ENCODE results near the gene IPPK. TPM values are rescaled to one million over a fixed set of nuclear protein-coding genes. Genes with fewer than 3 reads are reported as not detected.

The IPPK gene
- total RNA-seq, 4 donors from 2014 or later: 49.2 to 71.5 (median 54.4) TPM

GRCh38 chr9:92607088-92607487, 62.8 kb downstream of the IPPK start:
- intact Hi-C loops (cut with DNase I; ENCODE audit: low total_unique reads): no loop called here
- 11 to 12% methylated on average over 2 of the region's 2 CpGs for WGBS, 2 donors

GRCh38 chr9:92605224-92605623, 64.7 kb downstream of the IPPK start:
- WGBS, 2 donors: 71 to 75% methylated on average over 5 of the region's 5 CpGs
- intact Hi-C loops (cut with DNase I; ENCODE audit: low total_unique reads): no loop called here
- no peak overlapping the region for H3K4me3 ChIP-seq (ENCODE audit: low read depth, poor library complexity, severe bottlenecking)
- DNase-seq (ENCODE audit: low spot score in 2 of 2): peak in 1 of 2 donors; percentile 54
- no peak for TF ChIP-seq CTCF (IDR thresholded peaks at IDR 0.05)
- no peak for TF ChIP-seq POLR2A (IDR thresholded peaks at IDR 0.05)

More at GRCh38 chr9:92607088-92607487, 62.8 kb downstream of the IPPK start:
- peak; percentile 35 to 83 for DNase-seq (ENCODE audit: low spot score in 2 of 2)
- no peak for TF ChIP-seq POLR2A (IDR thresholded peaks at IDR 0.05)
- no peak for TF ChIP-seq CTCF (IDR thresholded peaks at IDR 0.05)
- H3K4me3 ChIP-seq (ENCODE audit: low read depth, poor library complexity, severe bottlenecking): no peak overlapping the region

- DNase-seq (ENCODE audit: low spot score in 2 of 2): no peak
- intact Hi-C loops (cut with DNase I; ENCODE audit: low total_unique reads): no loop called here
- 69 to 73% methylated on average over 5 of the region's 5 CpGs for WGBS, 2 donors
- TF ChIP-seq CTCF (IDR thresholded peaks at IDR 0.05): no peak
- no peak for TF ChIP-seq POLR2A (IDR thresholded peaks at IDR 0.05)
- H3K4me3 ChIP-seq (ENCODE audit: low read depth, poor library complexity, severe bottlenecking): no peak overlapping the region
These were observed 65.9 kb downstream of the IPPK start for GRCh38 chr9:92603990-92604389.

- intact Hi-C loops (cut with DNase I; ENCODE audit: low total_unique reads): no loop called here
- no peak overlapping the region for H3K4me3 ChIP-seq (ENCODE audit: low read depth, poor library complexity, severe bottlenecking)
- TF ChIP-seq CTCF (IDR thresholded peaks at IDR 0.05): no peak
- TF ChIP-seq POLR2A (IDR thresholded peaks at IDR 0.05): no peak
- 43 to 55% methylated on average over 5 of the region's 5 CpGs for WGBS, 2 donors
- peak in 1 of 2 donors; percentile 37 for DNase-seq (ENCODE audit: low spot score in 2 of 2)
These were observed 66.8 kb downstream of the IPPK start for GRCh38 chr9:92603100-92603499.

GRCh38 chr9:92602413-92602812, 67.5 kb downstream of the IPPK start:
- peak in 1 of 2 donors; percentile 75 for DNase-seq (ENCODE audit: low spot score in 2 of 2)
- 70% methylated on average over 10 of the region's 10 CpGs for WGBS, 2 donors
- intact Hi-C loops (cut with DNase I; ENCODE audit: low total_unique reads): no loop called here
- TF ChIP-seq POLR2A (IDR thresholded peaks at IDR 0.05): no peak
- TF ChIP-seq CTCF (IDR thresholded peaks at IDR 0.05): no peak
- no peak overlapping the region for H3K4me3 ChIP-seq (ENCODE audit: low read depth, poor library complexity, severe bottlenecking)

- 51 to 60% methylated on average over 12 of the region's 12 CpGs for WGBS, 2 donors
- intact Hi-C loops (cut with DNase I; ENCODE audit: low total_unique reads): no loop called here
- DNase-seq (ENCODE audit: low spot score in 2 of 2): peak in 1 of 2 donors; percentile 82
- no peak for TF ChIP-seq CTCF (IDR thresholded peaks at IDR 0.05)
- no peak for TF ChIP-seq POLR2A (IDR thresholded peaks at IDR 0.05)
- H3K4me3 ChIP-seq (ENCODE audit: low read depth, poor library complexity, severe bottlenecking): no peak overlapping the region
These were observed 68.5 kb downstream of the IPPK start for GRCh38 chr9:92601451-92601850.

Data from lower leg skin (tissue), 4 donors.